Activated CD4-positive, alpha-beta T cell treated with anti-CD3 and anti-CD28 coated beads for 36 hours (primary cell): ENCODE results near the gene PNPLA1. TPM values are rescaled to one million over a fixed set of nuclear protein-coding genes. Genes with fewer than 3 reads are reported as not detected.

Experiments
- ATAC-seq: fragments of 200-7000 bp; cut with Tn5 transposase; one replicate; pipeline ENCODE4 v1.10.0; 2021; ENCODE audit warnings: mild to moderate bottlenecking, moderate library complexity
- CTCF ChIA-PET: fragments of 350-600 bp; sonication (Branson Sonifier 250); formaldehyde crosslinking; loops from one replicate; lab custom pipeline; 2021; ENCODE audit warnings: antibody characterized with exemption; lab: Charles Lee
- POLR2A ChIA-PET: fragments of 350-600 bp; sonication (Branson Sonifier 250); formaldehyde crosslinking; loops from one replicate; lab custom pipeline; 2021; ENCODE audit warnings: antibody characterized with exemption, inconsistent platforms; lab: Charles Lee
- DNase-seq: peaks from one replicate; pipeline ENCODE4 v3.0.0-alpha.2; 2020
- H3K27ac Mint-ChIP-seq: one replicate; pipeline ENCODE4 v1.8.0; 2021; ENCODE audit warnings: mixed read lengths
- H3K27me3 Mint-ChIP-seq: one replicate; pipeline ENCODE4 v1.8.0; 2021; ENCODE audit warnings: mixed read lengths
- H3K36me3 Mint-ChIP-seq: one replicate; pipeline ENCODE4 v1.8.0; 2021; ENCODE audit warnings: low read depth, mixed read lengths
- H3K4me1 Mint-ChIP-seq: one replicate; pipeline ENCODE4 v1.8.0; 2021; ENCODE audit warnings: mixed read lengths
- H3K4me3 Mint-ChIP-seq: one replicate; pipeline ENCODE4 v1.8.0; 2021; ENCODE audit warnings: mild to moderate bottlenecking, moderate library complexity, mixed read lengths
- H3K9me3 Mint-ChIP-seq: one replicate; pipeline ENCODE4 v1.8.0; 2021; ENCODE audit warnings: low read depth, mixed read lengths
- intact Hi-C, 2 experiments: fragments of 100-400 bp; cut with DNase I in 1 of 2; cut with micrococcal nuclease in 1 of 2; formaldehyde crosslinking; loops; one replicate each; pipeline versions ENCODE4 v1.14.2 to v1.15.1; 2022 to 2024; cut with DNase I, micrococcal nuclease
- total RNA-seq, 2 experiments: library from RNA; stranded (reverse); gene quantifications; one replicate each; pipeline ENCODE4 v1.2.3, GENCODE V29; 2021

Gene PNPLA1
- total RNA-seq, 2 experiments from 2014 or later, result not detected

DNA sequence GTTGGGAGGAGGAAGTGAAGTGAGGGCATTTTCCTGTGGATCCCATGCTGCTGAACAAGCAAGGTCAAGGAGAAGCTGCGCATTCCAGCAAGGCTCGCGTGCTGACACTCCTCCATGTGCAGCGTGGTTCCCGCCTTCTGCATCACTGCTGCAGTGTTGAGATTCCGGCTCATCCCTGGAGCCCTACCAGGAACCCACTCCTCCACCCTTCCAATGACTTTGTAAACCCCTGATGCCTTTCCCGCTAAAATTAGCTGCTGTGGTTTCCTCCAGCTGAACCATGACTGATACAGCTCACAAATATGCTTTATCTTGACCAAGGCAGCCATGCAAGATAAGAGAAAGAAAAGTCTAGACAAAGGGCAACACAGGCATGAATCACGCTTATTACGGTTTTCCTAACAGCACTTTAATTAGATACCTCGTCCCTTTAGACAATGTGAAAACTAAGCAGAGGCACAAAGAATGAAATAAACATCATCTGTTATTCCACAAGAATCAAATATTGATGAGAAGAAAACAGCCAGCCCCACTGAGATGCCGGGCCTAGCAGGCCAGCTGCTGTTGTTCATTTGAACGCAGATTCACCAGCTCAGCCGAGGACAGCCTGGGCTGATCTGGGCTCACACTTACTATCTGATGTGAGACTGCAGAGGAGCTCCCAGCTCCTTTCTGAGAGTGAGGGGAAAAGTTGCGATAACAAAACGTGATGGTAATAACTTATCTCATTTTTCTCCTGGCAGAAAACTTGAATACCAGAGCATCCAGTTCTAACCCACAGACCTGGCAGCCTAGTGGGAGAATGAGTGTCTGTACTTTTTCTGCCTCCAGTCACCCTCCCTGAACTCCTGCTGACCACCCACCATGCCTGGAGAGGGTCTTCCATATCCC lies 81.1 kb downstream of the PNPLA1 start:
- H3K27me3 Mint-ChIP-seq, result peaks cover 5% of the 10 kb centered on the region
- ATAC-seq (no peak), DNase-seq (no peak)
- no peaks in the 10 kb centered on the region for H3K36me3 Mint-ChIP-seq
- H3K27ac Mint-ChIP-seq, result no peak overlapping the region
- intact Hi-C loops, result no loop called here
- POLR2A ChIA-PET, result interaction anchor here (0.5 to 0.6 kb wide), 2 partner anchors 259 to 729 kb away, joined by 5 to 6 read pairs; no protein-coding TSS in a partner anchor
- H3K9me3 Mint-ChIP-seq, result peaks cover 2% of the 10 kb centered on the region
- peaks cover 7% of the 10 kb centered on the region for H3K4me1 Mint-ChIP-seq
- CTCF ChIA-PET, result interaction anchor here (0.7 to 3.5 kb wide), 6 partner anchors 10 to 256 kb away, joined by 3 to 20 read pairs (median 6); no protein-coding TSS in a partner anchor
- H3K4me3 Mint-ChIP-seq, result no peak overlapping the region

GRCh38 chr6:36352477-36353157 lies 82.8 kb downstream of the PNPLA1 start:
- intact Hi-C loops, result no loop called here
- Mint-ChIP-seq H3K4me1 (peaks cover 13% of the 10 kb centered on the region), H3K36me3 (no peaks in the 10 kb centered on the region), H3K27me3 (peaks cover 9% of the 10 kb centered on the region), H3K4me3 (no peak overlapping the region), H3K27ac (no peak overlapping the region), H3K9me3 (peaks cover 2% of the 10 kb centered on the region)
- POLR2A ChIA-PET, result no interaction called here
- CTCF ChIA-PET, result interaction anchor here (1.0 to 3.5 kb wide), 3 partner anchors 8 to 50 kb away, joined by 3 to 20 read pairs (median 19); no protein-coding TSS in a partner anchor
- no peak for DNase-seq
- ATAC-seq, result no peak

DNA sequence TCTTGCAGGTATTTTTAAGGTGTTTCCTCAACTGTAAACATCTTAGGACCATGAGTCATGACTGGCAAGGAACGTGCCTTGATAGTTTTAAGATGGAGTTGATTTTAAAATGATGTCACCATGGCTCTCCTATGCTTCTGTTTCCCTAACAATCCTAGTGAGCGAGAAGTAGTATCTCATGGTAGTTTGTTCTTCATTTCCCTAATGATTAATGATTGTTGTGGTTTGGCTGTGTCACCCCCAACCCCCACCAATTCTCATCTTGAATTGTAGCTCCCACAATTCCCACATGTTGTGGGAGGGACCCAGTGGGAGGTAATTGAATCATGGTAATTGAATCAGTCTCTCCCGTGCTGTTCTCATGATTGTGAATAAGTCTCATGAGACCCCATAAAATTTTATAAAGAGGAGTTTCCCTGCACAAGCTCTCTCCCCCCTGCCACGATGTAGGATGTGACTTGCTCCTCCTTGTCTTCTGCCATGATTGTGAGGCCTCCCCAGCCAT lies 83.6 kb downstream of the PNPLA1 start:
- Mint-ChIP-seq H3K27me3 (peaks cover 11% of the 10 kb centered on the region), H3K4me1 (peaks cover 21% of the 10 kb centered on the region), H3K9me3 (peaks cover 2% of the 10 kb centered on the region), H3K4me3 (no peak overlapping the region), H3K36me3 (no peaks in the 10 kb centered on the region), H3K27ac (no peak overlapping the region)
- ATAC-seq (no peak), DNase-seq (no peak)
- POLR2A ChIA-PET, result interaction anchor here (0.6 kb wide), 1 partner anchor 243 kb away, joined by 5 read pairs; no protein-coding TSS in a partner anchor
- intact Hi-C loops, result no loop called here
- CTCF ChIA-PET, result interaction anchor here (0.7 to 3.5 kb wide), 5 partner anchors 10 to 326 kb away, joined by 3 to 19 read pairs (median 5); partner anchors contain the start of gene MAPK14

DNA sequence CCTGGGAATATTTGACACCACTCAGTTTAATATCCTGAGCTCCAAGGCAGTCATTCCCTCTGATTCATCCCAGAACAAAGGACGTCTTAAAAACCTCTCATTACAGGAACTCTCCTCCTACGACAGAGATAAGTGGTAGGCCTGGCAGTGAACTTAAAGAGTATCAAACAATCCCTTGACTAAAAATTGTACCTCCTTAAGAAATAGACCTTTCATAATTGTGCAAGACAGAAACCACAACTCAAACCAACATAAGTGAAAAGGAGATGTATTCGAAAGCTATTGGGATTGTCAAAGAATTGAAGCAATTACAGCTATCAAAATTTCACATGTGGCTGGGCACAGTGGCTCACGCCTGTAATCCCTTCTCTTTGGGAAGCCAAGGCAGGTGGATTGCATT lies 86.0 kb downstream of the PNPLA1 start:
- POLR2A ChIA-PET, result interaction anchor here (0.6 kb wide), 1 partner anchor 92 kb away, joined by 3 read pairs; no protein-coding TSS in a partner anchor
- intact Hi-C loops, result no loop called here
- H3K9me3 Mint-ChIP-seq, result peaks cover 2% of the 10 kb centered on the region

DNA sequence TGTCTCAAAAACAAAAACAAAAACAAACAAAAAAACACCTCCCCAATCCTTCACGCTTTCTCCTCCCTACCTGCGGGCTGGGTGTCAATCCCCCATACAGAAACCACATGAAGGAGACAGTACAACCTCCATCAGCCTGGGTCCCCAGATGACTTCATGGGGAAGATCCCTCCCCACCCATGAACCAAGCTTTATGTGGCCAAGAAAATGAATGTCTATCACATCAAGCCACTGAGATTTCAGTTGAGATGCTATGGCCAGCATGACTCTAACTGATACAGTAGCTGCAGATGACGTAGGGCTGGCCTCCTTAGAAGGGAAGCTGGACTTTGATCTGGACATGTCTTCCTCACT lies 88.0 kb downstream of the PNPLA1 start:
- ChIA-PET POLR2A (no interaction called here), CTCF (interaction anchor here (0.5 to 5.0 kb wide), 11 partner anchors 15 to 330 kb away, joined by 3 to 54 read pairs (median 4); partner anchors contain the start of gene MAPK14)
- ATAC-seq (peak; percentile 37), DNase-seq (peak; percentile 37)
- H3K27ac Mint-ChIP-seq, result no peak overlapping the region
- H3K9me3 Mint-ChIP-seq, result peaks cover 2% of the 10 kb centered on the region
- H3K27me3 Mint-ChIP-seq, result peaks cover 11% of the 10 kb centered on the region
- H3K4me1 Mint-ChIP-seq, result peaks cover 24% of the 10 kb centered on the region
- no peak overlapping the region for H3K4me3 Mint-ChIP-seq
- H3K36me3 Mint-ChIP-seq, result no peaks in the 10 kb centered on the region
- intact Hi-C loops, result no loop called here

More for the DNA sequence above, 86.0 kb downstream of the PNPLA1 start:
- no peak overlapping the region for H3K4me3 Mint-ChIP-seq
- H3K4me1 Mint-ChIP-seq, result peaks cover 24% of the 10 kb centered on the region
- H3K36me3 Mint-ChIP-seq, result no peaks in the 10 kb centered on the region
- ATAC-seq (peak; percentile 57), DNase-seq (no peak)
- CTCF ChIA-PET, result interaction anchor here (0.7 to 3.4 kb wide), 4 partner anchors 15 to 261 kb away, joined by 3 to 8 read pairs (median 4); no protein-coding TSS in a partner anchor
- peaks cover 11% of the 10 kb centered on the region for H3K27me3 Mint-ChIP-seq
- H3K27ac Mint-ChIP-seq, result no peak overlapping the region

Other genes starting within 250 kb of the PNPLA1 start
- gene SLC26A8, start 245.4 kb upstream of the PNPLA1 start, total RNA-seq, result not detected
- gene MAPK14, start 242.3 kb upstream of the PNPLA1 start, total RNA-seq, result 10 to 100 TPM; 39.1 to 44.0 TPM
- 10 to 100 TPM; 63.0 to 65.1 TPM for gene MAPK13, start 139.5 kb upstream of the PNPLA1 start, total RNA-seq
- gene BRPF3, start 73.3 kb upstream of the PNPLA1 start, total RNA-seq, result 10 to 100 TPM; 18.0 to 26.0 TPM
- not detected for gene BNIP5, start 66.8 kb downstream of the PNPLA1 start, total RNA-seq
- 1 to 10 TPM; 2.4 to 2.5 TPM for gene ETV7, start 117.6 kb downstream of the PNPLA1 start, total RNA-seq
- under 1 TPM; 0.11 to 0.14 TPM for gene PXT1, start 172.8 kb downstream of the PNPLA1 start, total RNA-seq
- gene KCTD20, start 172.9 kb downstream of the PNPLA1 start, total RNA-seq, result 10 to 100 TPM; 46.5 to 50.6 TPM